HCT116 (cell line): Measurements from ENCODE around the gene YPEL3. TPM values are rescaled to one million over a fixed set of nuclear protein-coding genes. Genes with fewer than 3 reads are reported as not detected.

Source experiments
- ATAC-seq: fragments of 200-7000 bp; cut with Tn5 transposase; 2 replicates; pipeline ENCODE4 v1.9.1; 2020; ENCODE audit warnings: mild to moderate bottlenecking, moderate library complexity
- BruUV-seq: library from RNA; stranded (reverse); fragments of 400-500 nt; replicated peaks from 2 replicates; lab custom pipeline; 2021; lab: Mats Ljungman, UMichigan
- CTCF ChIA-PET: fragments of 300-600 bp; sonication (Branson Sonifier 250); formaldehyde crosslinking; loops from one replicate; lab custom pipeline; 2021; ENCODE audit warnings: antibody characterized with exemption; lab: Charles Lee
- POLR2A ChIA-PET: fragments of 300-600, 350-600 bp; sonication (Branson Sonifier 250); formaldehyde crosslinking; loops from one replicate; lab custom pipeline; 2021; ENCODE audit warnings: antibody characterized with exemption; lab: Charles Lee
- RAD21 ChIA-PET, 2 experiments: fragments of 300-600 bp; sonication (Branson Sonifier 250); formaldehyde crosslinking; loops; one replicate each; lab custom pipeline; 2023; ENCODE audit warnings: low total read pairs in 2 of 2; ENCODE audit not compliant: uncharacterized antibody in 2 of 2, unreplicated experiment in 2 of 2, low non-redundant PET in 1 of 2; lab: Charles Lee
- DNase-seq: peaks from one replicate; pipeline ENCODE4 v3.0.0-alpha.2; 2010; ENCODE audit warnings: low read depth, low spot score
- H2AFZ ChIP-seq: fragments of 200-600 bp; shearing (Covaris generic), sonication (generic); 2 replicates; pipeline ENCODE4 v1.6.1; 2017; ENCODE audit warnings: low read depth, mixed run types, mixed read lengths, antibody characterized with exemption, low read length; ENCODE audit not compliant: poor library complexity, severe bottlenecking
- H3K27ac ChIP-seq: 2 replicates; pipeline ENCODE4 v1.5.1; 2012; ENCODE audit warnings: low read depth, low read length
- H3K27me3 ChIP-seq: fragments of 200-600 bp; sonication (generic); 2 replicates; pipeline ENCODE4 v1.6.1; 2016; ENCODE audit warnings: mixed run types, low read length, mixed read lengths; ENCODE audit not compliant: insufficient read depth
- H3K36me3 ChIP-seq, 2 experiments: fragments of 200-500 bp in 1 of 2; fragments of 200-600 bp in 1 of 2; sonication (Bioruptor generic) in 1 of 2; sonication (generic) in 1 of 2; 2 replicates each; pipeline versions ENCODE4 v1.5.1 to v1.6.1; 2014 to 2016; ENCODE audit warnings: low read length in 2 of 2, inconsistent platforms in 1 of 2, mixed read lengths in 1 of 2, mixed run types in 1 of 2; ENCODE audit not compliant: insufficient read depth in 2 of 2, control insufficient read depth in 1 of 2
- H3K4me1 ChIP-seq, 2 experiments: fragments of 200-600 bp in 1 of 2; sonication (generic) in 1 of 2; 2 replicates each; pipeline versions ENCODE4 v1.5.1 to v1.6.1; 2012 to 2017; ENCODE audit warnings: low read length in 2 of 2, inconsistent platforms in 1 of 2, mild to moderate bottlenecking in 1 of 2, mixed read lengths in 1 of 2, mixed run types in 1 of 2, moderate library complexity in 1 of 2; ENCODE audit not compliant: insufficient read depth in 2 of 2, control insufficient read depth in 1 of 2
- H3K4me2 ChIP-seq: fragments of 200-600 bp; sonication (generic); 2 replicates; pipeline ENCODE4 v1.6.1; 2017; ENCODE audit warnings: mixed run types, low read length, mixed read lengths
- H3K4me3 ChIP-seq, 2 experiments: fragments of 200-600 bp in 1 of 2; sonication (generic) in 1 of 2; replicated peaks in 1 of 2; 2 replicates each; pipeline ENCODE4 v1.5.1; 2011 to 2016; ENCODE audit warnings: low read length in 2 of 2, control low read depth in 1 of 2, low read depth in 1 of 2, mild to moderate bottlenecking in 1 of 2, mixed read lengths in 1 of 2, mixed run types in 1 of 2
- H3K79me2 ChIP-seq: fragments of 200-600 bp; sonication (generic); 2 replicates; pipeline ENCODE4 v1.6.1; 2017; ENCODE audit warnings: mild to moderate bottlenecking, mixed run types, low read length, moderate library complexity, mixed read lengths; ENCODE audit not compliant: insufficient read depth
- H3K9ac ChIP-seq: fragments of 200-600 bp; sonication (generic); 2 replicates; pipeline ENCODE4 v1.6.1; 2016; ENCODE audit warnings: low read length, mixed read lengths
- H3K9me2 ChIP-seq: fragments of 200-600 bp; sonication (generic), shearing (Covaris generic); 2 replicates; pipeline ENCODE4 v1.6.1; 2017; ENCODE audit warnings: mixed run types, mild to moderate bottlenecking, moderate library complexity; ENCODE audit not compliant: insufficient read depth
- H3K9me3 ChIP-seq, 2 experiments: fragments of 200-500 bp in 1 of 2; fragments of 200-600 bp in 1 of 2; sonication (Bioruptor generic) in 1 of 2; sonication (generic) in 1 of 2; 2 replicates each; pipeline ENCODE4 v1.6.1; 2014 to 2017; ENCODE audit warnings: low read length in 2 of 2, mixed read lengths in 2 of 2, inconsistent platforms in 1 of 2, low read depth in 1 of 2, mild to moderate bottlenecking in 1 of 2, mixed run types in 1 of 2, moderate library complexity in 1 of 2; ENCODE audit not compliant: control insufficient read depth in 1 of 2, insufficient read depth in 1 of 2
- H4K20me1 ChIP-seq: fragments of 200-600 bp; sonication (generic), shearing (Covaris generic); 2 replicates; pipeline ENCODE4 v1.6.1; 2017; ENCODE audit warnings: mixed run types, mild to moderate bottlenecking, moderate library complexity; ENCODE audit not compliant: insufficient read depth
- ATF3 ChIP-seq: IDR thresholded peaks from 2 replicates; pipeline ENCODE4 v1.6.1; 2012
- EGR1 ChIP-seq: IDR thresholded peaks from 2 replicates; pipeline ENCODE4 v1.6.1; 2012; ENCODE audit warnings: low read depth
- EZH2 ChIP-seq: fragments of 200-600 bp; sonication (generic); IDR thresholded peaks from 2 replicates; pipeline ENCODE4 v1.6.1; 2017; ENCODE audit warnings: antibody characterized with exemption, mixed run types
- FOSL1 ChIP-seq: IDR thresholded peaks from 2 replicates; pipeline ENCODE4 v1.6.1; 2012; ENCODE audit warnings: low read depth
- MAX ChIP-seq: IDR thresholded peaks from 2 replicates; pipeline ENCODE4 v1.6.1; 2012
- POLR2A ChIP-seq: IDR thresholded peaks from 2 replicates; pipeline ENCODE4 v1.7.0; 2011; ENCODE audit warnings: borderline replicate concordance; ENCODE audit not compliant: insufficient read depth, insufficient read length; ENCODE audit errors: extremely low read depth
- POLR2AphosphoS5 ChIP-seq: IDR thresholded peaks from 2 replicates; pipeline ENCODE4 v1.6.1; 2011; ENCODE audit warnings: mild to moderate bottlenecking, low read depth, low read length, moderate library complexity
- RAD21 ChIP-seq: IDR thresholded peaks from 2 replicates; pipeline ENCODE4 v1.6.1; 2012; ENCODE audit warnings: low read depth, mild to moderate bottlenecking
- REST ChIP-seq: IDR thresholded peaks from 2 replicates; pipeline ENCODE4 v1.6.1; 2012; ENCODE audit warnings: low read depth
- SRF ChIP-seq: IDR thresholded peaks from 2 replicates; pipeline ENCODE4 v1.6.1; 2012; ENCODE audit warnings: low read depth
- TCF7L2 ChIP-seq: IDR thresholded peaks from 2 replicates; pipeline ENCODE4 v1.7.0; 2011; ENCODE audit warnings: borderline replicate concordance, inconsistent platforms; ENCODE audit not compliant: insufficient read depth, insufficient read length; ENCODE audit errors: extremely low read depth
- YY1 ChIP-seq: IDR thresholded peaks from 2 replicates; pipeline ENCODE4 v1.6.1; 2011; ENCODE audit warnings: low read length, low read depth, moderate library complexity, mild to moderate bottlenecking; ENCODE audit not compliant: insufficient replicate concordance; ENCODE audit errors: extremely low read depth
- ZNF274 ChIP-seq: fragments of 200-500 bp; sonication (Bioruptor generic); IDR thresholded peaks from 2 replicates; pipeline ENCODE4 v1.6.1; 2014; ENCODE audit warnings: mild to moderate bottlenecking, low read depth, low read length, inconsistent platforms
- intact Hi-C: fragments of 100-400 bp; cut with micrococcal nuclease; formaldehyde crosslinking; loops from 2 replicates; pipeline ENCODE4 v1.10.0; 2022
- total RNA-seq: library from RNA; stranded (reverse); gene quantifications from one replicate; pipeline ENCODE4 v1.2.1, GENCODE V29; 2021; ENCODE audit not compliant: unreplicated experiment

The YPEL3 gene
- total RNA-seq, 1 experiment from 2014 or later = 10.9 TPM

- intact Hi-C loops = no loop called here
- Histone ChIP-seq H3K4me1 (peaks cover 9 to 38% of the 10 kb centered on the region in 2 experiments), H3K36me3 (peaks cover 14 to 29% of the 10 kb centered on the region in 2 experiments; a peak in 3 of 4 replicates), H4K20me1 (no peaks in the 10 kb centered on the region), H3K27me3 (no peaks in the 10 kb centered on the region), H2AFZ (no peak overlapping the region)
- CTCF ChIA-PET = interaction anchor here (1.2 to 1.3 kb wide), 2 partner anchors 34 to 387 kb away, joined by 3 read pairs; a partner anchor contains a TSS
- no peak for DNase-seq
- RAD21 ChIA-PET = no interaction called here
- BruUV-seq = no TSS peak
- TF ChIP-seq POLR2A (no peak), MAX (no peak), POLR2AphosphoS5 (no peak), EZH2 (no peak), ZNF274 (no peak), RAD21 (no peak), TCF7L2 (no peak), EGR1 (no peak), YY1 (no peak), ATF3 (no peak), FOSL1 (no peak), REST (no peak), SRF (no peak)
- TF ChIP-seq, all 23 proteins: peak for 0
- Histone ChIP-seq H3K9ac (no peak overlapping the region), H3K27ac (no peak overlapping the region), H3K9me2 (no peaks in the 10 kb centered on the region), H3K4me2 (no peak overlapping the region), H3K4me3 (no peak overlapping the region), H3K79me2 (no peaks in the 10 kb centered on the region; the same call in 1 of the 2 replicates), H3K9me3 (no peaks in the 10 kb centered on the region)
- no peak for ATAC-seq
- POLR2A ChIA-PET = no interaction called here
Measured at GRCh38 chr16:30087181-30087898, 8.7 kb downstream of the YPEL3 start.
